Measurements from ENCODE around the gene NET1.

DNA sequence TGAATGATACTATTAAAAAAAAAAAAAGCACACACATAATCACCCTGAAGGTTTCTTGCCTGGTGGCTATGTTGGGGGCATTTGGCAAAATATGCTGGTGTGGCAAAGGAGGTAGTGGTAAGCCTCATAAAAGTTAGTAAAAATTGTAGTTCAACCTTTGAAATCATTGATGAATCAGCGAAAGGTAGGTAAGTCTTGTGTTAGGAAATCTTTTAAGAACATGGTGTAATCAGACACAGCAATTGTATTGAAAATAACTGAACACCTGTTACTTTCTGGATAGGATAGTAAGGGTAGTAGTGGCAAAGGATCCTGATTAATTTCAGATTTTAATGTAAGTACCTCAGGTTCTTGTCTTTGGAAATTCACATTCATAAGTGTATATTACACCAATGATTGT, 46.1 kb downstream of the NET1 start:
- TF ChIP-seq, protein P1, sequence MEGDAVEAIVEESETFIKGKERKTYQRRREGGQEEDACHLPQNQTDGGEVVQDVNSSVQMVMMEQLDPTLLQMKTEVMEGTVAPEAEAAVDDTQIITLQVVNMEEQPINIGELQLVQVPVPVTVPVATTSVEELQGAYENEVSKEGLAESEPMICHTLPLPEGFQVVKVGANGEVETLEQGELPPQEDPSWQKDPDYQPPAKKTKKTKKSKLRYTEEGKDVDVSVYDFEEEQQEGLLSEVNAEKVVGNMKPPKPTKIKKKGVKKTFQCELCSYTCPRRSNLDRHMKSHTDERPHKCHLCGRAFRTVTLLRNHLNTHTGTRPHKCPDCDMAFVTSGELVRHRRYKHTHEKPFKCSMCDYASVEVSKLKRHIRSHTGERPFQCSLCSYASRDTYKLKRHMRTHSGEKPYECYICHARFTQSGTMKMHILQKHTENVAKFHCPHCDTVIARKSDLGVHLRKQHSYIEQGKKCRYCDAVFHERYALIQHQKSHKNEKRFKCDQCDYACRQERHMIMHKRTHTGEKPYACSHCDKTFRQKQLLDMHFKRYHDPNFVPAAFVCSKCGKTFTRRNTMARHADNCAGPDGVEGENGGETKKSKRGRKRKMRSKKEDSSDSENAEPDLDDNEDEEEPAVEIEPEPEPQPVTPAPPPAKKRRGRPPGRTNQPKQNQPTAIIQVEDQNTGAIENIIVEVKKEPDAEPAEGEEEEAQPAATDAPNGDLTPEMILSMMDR (IDR thresholded peaks at IDR 0.05), result no peak
- TF ChIP-seq EZH2phosphoT487 (IDR thresholded peaks at IDR 0.05), result no peak

Measured in neural progenitor cell (in vitro differentiated cells).